Stimulated activated CD8-positive, alpha-beta memory T cell treated with anti-CD3 and anti-CD28 coated beads, Interleukin-7, amount 100 ng/mL, for 1 hour (primary cell): ENCODE results near the gene FAHD2A.
"Not testable (repeated sequence)": the region's sequence is repeated elsewhere in the genome, so short reads cannot be mapped to it uniquely, and the experiment has no call there.

Experiments used
- DNase-seq, 2 donors: peaks; one replicate each; pipeline ENCODE4 v3.0.0-alpha.2; 2020; ENCODE audit warnings: low read depth in 2 of 2

The FAHD2A gene, protein sequence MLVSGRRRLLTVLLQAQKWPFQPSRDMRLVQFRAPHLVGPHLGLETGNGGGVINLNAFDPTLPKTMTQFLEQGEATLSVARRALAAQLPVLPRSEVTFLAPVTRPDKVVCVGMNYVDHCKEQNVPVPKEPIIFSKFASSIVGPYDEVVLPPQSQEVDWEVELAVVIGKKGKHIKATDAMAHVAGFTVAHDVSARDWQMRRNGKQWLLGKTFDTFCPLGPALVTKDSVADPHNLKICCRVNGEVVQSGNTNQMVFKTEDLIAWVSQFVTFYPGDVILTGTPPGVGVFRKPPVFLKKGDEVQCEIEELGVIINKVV

DNA sequence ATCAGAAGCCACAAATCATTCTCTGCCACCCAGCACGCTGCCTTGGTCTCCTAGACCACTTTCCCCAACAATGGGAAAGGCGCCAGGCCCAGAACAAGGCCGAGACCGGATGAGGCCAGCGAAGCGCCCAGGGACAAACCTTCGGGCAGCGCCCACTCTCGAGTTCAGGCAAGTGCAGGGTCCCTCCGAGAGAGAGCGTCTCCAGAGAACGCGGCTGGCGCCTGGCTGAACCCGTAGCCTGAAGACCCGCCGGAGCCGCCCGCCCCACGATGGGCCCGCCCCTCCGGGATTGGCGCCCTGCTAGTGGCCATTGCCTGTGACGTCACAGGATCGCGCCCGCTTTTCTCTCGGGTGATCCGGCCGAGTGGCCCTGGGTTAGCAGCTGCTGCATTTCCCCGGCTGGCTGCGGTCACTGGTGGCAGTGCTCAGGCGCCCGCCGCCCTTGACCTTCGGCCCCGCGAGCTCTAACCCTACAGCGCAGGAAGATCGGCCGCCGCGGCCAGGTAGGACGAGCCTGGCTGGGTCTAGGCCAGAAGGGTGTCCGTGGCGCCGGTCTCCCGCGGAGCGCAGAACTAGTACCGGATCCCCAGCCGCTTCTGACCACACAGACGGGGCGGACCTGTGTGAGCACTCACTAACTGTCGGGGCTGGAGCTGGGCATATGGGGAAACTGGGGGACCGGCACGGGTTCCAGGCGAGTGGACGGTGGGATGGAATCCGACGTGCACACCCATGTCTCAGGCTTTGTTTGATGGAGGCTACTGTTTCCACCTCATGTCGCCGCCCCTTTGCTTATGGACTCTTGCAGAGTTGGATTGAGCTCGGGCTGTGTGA, at the start of gene FAHD2A:
TSS of gene FAHD2A (plus strand) at position 339 of the 834 bp plus-strand sequence. CDS start 2,851 bp downstream, outside the sequence.
- DNase-seq = peak; percentile 85 to 92

DNA sequence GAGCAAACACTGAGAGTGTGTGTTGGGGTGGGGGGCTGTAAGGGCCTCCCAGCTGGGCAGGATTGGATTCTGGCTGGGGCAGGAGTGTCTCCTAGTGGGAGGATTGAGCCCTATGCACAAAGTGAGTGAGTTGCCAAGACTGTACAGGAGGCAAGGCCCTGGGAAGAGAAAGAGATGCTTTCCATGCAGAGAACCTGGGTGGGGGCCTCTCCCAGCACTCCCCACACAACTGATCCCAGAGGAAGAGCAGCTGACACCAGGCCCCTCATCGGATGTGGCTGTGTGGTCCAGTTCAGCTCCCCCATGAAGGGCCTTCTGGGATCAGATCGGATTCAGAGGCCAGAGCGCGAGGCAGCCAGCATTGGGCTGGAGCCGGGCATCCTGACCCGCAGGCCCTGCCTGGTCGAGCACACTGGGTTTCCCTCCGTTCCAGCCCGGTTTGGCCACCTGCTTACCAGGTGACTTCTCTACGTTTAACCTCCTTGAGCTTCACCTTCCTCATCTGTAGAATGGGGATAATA, 49.4 kb upstream of the FAHD2A start:
- DNase-seq = no peak

DNA sequence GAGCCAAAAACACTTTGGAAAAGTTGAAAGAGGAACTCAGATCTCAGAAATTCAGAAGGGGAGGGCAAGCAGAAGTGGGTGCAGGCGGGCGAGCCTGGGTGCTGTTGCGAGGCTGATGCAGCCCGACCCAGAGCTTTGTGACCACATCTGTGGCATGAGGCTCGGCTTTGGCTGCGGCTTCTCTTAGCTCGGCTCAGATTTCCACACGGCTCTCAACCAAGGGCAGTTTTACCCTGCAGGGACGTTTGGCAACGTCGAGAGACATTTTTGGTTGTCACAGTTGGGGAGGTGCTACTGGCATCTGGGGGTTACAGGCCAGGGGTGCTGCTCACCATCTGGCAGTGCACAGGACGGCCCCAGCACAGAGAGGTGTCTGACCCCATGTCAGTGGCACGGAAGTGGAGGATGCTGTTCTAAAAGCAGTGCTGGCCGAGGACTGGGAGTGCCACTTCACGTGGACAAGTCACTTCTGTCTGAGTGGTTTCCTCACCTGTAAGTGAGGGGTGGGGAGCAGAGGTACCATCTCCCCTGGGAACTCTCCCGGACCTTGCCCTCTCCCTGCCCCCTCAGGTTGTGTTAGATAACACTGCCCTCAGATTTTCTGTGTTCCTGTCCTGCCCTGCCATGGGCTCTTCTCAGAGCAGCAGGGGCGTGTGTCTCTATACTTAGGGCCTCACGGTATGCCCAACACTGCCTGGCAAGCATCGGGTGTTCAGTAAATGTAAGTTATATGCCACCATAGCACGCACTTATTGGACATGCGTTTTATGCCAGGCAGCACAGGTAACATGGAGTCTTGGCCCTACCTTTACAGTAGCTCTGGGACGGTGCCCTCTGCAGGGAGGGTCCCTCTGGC, 48.7 kb upstream of the FAHD2A start:
- no peak for DNase-seq

DNA sequence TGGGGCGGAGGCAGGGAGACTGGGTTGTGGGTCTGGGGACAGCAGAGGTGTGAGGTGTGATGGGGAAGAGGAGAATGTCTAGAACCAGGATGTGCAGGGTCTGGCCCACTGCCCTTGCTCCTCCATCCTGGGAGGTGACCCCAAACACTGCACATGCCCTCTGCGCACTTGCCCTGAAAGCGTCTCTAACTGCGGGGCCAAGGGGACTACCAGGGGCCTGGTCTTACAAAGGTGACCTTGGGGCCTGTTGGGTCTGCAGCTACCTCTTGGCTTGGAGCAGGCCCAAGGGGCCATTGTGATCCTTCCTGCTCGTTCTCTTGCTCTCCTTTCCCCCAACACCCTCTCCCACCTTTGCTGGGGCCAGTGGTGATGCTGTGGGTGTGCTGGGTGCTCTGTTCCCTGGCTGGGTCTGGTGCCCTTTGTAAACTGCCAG, 48.0 kb upstream of the FAHD2A start:
- no peak for DNase-seq

DNA sequence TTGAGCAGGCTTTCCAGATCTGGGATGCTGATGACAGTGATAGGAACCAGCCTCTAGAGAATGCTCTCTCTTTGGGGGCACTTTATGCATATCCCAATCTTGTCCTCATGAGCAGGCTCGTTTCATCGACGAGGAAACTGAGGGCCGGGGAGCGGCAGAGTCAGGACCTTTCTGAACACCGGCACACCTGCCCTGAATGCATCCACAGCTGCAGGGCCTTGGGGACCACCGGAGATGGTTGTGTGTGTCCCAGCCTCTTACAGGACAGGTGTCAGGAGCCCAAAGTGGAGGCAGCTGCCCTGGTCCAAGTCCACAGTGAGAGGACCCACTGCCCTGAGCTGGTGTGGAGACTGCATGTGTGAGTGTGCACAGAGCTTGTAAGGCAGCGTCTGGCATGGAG, 47.6 kb upstream of the FAHD2A start:
- DNase-seq = no peak

DNA sequence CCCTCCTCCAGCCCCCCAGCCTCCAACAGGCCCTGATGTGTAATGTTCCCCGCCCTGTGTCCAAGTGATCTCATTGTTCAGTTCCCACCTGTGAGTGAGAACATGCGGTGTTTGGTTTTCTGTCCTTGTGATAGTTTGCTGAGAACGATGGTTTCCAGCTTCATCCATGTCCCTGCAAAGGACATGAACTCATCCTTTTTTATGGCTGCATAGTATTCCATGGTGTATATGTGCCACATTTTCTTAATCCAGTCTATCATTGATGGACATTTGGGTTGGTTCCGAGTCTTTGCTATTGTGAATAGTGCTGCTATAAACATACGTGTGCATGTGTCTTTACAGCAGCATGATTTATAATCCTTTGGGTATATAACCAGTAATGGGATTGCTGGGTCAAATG, 47.0 kb upstream of the FAHD2A start:
- not testable (repeated sequence) for DNase-seq

DNA sequence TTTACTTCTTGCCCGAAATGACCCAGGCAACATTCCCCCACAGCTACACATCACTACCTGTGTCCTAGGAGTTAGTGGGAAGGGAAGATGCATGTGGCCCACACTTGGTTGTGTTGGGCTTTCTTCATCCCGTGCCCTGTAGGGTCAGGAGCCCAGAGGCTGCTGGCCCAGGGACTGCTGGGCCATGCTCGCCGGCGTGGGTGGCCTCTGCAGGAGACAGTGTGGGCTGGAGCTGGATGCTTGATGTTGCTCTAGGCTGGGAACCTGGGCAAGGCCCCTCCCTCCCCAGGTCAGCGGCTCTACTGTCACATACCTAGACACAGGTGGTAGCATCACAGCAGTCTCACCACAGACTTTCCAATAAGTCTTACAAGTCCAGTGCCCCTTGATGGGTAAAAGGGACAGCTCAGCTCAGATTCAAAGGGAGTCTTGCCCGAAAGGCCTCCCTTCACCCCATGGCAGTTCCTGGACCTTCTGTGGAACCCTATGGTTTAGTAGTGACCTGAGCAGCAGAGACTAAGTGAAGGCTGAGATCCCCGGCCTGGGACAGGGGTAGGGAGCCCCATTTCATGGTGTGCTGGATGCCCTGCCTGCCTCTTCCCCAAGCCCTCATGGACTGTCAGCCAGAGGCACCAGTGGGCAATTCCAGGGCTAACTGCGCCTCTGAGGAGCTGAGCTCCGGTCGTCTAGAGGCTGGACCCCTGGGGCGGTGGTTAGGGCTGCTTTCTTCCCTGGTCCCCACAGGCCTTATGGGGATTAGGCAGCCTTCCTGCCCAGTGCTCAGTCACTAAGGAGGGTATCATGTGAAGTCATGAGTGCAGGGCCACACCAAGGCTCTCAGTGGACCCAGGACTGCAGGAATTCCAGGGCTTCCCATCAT, 45.4 kb upstream of the FAHD2A start:
- no peak for DNase-seq

DNA sequence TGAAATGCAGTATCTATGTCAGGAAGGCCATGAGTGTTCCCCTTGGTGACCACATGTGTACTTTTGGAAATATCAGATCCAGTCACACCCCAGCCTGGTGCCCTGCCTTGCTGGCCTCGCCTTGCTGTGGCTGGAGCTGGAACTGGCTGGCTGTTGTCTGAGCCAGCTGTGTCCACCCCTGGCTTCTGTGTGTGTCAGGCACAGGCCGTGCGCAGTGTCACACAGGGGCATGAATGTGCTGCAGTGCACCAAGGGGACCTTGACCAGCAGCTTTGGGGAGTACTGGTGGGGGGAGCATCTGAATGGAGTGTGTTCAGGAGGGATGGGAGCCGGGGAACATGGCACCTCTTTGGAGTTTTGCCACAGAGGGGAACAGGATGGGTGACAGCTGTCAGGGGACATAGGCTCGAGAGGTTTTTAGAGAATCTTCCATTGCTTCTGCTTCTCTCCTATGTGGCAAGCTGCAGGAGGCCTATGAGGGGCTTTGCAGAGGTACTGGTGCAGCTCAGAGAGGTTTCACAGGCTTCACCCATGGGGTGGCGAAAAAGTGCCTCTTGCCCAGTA, 44.7 kb upstream of the FAHD2A start:
- DNase-seq = no peak

DNA sequence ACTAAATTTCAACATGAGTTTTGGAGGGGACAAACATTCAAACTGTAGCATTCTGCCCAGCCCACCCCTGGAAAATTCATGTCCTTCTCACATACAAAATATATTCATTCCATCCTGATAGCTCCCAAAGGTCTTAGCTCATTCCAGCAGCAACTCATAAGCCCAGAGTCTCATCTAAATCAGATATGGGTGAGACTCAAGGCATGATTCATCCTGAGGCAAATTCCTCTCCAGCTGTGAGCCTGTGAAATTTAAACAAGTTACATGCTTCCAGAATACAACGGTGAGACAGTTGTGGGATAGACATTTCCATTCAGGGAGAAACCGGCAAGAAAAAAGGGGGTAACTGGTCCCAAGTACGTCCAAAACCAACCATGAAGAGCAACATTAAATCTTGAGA, 43.5 kb upstream of the FAHD2A start:
- DNase-seq = no peak

DNA sequence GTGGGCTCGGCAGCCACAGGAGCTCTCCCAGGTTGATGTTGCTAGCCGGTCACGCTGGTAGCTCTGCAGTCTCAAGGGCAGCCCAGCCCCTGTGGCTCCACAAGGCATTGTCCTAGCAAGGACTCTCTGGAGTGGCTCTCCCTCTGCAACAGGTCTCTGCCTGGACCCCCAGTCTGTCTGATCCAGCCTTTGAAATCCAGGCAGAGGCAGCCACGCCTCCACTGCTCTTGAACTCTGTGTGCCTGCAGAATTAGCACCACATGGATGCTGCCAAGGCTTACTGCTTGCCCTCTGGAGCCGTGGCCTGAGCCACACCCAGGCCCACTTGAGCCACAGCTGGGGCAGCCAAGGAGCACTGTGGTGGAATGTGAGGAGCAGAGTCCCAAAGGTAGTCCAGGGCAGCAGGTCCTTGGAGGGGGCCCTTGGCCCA, 43.0 kb upstream of the FAHD2A start:
- no peak for DNase-seq

DNA sequence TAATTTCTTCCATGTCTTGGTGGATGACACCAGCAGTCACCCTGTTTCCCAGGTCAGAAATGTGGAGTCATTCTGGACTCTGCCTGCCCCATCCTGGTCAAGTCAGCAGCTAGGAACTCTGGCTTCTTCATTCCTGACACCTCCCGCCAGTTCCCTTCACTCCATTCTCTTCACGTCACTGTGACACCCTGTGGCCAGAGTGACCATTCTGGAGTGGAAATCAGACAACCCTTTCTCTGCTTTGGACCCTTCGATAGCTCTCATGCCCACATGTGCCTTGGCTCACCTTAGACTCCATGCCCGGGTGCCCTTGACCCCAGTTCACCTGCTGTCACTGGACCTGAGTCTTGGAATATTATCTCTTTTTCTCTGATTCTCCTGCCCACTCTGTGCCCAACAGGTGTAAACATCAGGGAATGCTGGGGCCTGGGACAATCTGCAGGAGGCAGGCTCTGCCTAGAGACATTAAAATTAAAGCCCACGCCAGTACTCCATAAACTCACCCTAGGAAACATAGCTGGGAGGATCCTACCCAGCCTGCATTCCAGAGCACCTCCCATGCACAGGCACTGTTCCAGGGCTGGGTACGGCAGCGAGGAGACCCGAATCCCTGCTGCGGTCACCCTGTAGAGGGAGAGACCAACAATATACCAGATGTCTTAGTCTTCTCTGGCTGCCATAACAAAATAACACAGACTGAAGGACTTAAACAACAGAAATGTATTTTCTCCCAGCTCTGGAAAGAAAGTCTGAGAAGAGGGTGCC, 41.1 kb upstream of the FAHD2A start:
- DNase-seq = no peak

DNA sequence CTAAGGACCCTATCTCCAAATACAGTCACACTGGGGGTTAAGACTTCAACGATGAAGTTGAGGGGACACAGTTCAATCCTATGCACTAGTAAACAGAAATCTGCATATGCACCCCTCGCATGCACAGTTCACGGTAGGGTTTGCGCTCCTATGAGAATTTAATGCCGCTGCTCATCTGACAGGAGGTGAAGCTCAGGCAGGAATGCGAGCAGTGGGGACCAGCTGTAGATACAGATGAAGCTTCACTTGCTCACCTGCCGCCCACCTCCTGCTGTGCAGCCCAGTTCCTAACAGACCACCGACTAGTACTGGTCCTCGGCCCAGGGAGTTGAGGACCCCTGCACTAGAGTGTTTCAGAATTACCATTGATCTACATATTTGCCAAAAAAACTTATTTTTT, 40.0 kb upstream of the FAHD2A start:
- no peak for DNase-seq

DNA sequence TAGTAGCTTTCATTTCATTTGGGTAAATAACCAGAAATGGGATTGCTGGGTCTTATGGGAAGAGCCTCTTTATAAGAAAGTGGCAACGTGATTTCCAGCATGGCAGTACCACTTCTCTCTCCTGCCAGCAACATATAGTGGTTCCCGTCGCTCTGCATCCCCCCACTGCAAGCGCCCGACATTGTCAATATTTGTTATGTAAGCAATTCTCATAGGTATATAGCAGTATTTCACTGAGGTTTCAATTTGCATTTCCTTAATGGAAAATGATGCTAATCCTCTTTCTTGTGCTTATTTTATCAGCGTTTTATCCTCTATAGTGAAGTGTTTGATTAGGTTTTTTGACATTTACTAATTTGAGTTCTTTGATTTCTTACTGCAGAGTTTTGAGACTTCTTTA, 36.0 kb upstream of the FAHD2A start:
- no peak for DNase-seq

DNA sequence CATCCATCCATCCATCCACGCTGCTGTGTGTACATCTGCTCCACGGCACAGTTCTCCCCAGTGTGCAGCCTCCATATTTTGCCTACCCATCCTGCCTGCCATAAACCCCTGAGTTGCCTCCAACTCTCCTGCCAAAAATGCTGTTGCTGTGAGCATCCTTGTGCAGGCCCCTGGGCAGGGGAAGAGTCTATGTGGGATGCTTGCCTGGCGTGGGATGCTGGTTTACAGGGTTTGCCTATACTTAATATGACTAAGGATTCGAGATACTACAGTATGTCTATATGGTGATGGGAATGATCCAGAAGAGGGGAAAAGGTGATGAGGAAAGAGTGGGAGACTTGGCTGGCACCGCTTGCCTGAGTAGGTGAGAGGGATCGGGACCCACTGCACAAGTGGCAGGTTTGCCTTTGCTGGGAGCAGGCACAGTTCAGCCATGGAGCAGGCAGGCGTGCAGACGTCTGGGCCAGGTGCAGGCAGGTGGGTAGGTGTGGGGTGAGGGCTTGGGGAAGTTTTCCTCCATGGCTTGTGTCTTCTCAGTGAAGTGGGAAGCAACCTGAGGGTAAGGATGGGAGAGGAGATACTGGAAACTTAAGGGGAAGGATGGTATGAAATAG, 30.2 kb upstream of the FAHD2A start:
- no peak for DNase-seq

DNA sequence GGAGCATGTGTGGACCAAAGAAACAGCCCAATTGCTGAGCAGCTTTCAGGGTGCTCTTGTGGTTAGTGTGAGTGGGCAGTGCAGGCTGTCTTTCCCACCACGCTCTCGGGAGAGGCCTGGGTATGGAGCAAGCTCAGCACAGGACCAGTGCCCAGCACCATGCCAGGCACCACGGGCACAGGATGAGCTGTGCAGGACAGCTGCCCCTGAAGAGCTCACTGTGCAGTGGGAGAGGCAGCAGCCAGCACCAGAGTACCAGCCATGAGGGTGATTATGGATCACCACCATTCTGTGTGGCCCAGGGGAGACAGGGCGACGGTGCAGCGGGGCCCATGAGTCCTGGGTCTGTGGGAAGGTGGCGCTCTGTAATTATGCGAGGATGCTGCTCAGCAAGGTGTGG, 29.7 kb upstream of the FAHD2A start:
- DNase-seq = no peak

DNA sequence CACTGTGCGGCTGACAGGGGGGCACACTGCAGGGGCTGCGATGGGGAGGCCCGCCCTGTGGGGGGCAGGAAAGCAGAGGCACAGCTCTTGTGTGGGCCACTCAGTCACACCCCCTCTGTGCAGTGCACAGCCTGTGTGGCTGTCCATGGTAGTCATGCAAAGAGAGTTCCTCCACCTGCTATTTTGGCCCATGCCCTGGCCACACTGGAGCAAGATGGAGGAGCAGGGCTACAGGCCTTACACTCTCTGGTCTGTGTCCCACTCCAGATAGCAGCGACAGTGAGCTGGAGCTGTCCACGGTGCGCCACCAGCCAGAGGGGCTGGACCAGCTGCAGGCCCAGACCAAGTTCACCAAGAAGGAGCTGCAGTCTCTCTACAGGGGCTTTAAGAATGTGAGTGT, 28.5 kb upstream of the FAHD2A start:
- DNase-seq = no peak

DNA sequence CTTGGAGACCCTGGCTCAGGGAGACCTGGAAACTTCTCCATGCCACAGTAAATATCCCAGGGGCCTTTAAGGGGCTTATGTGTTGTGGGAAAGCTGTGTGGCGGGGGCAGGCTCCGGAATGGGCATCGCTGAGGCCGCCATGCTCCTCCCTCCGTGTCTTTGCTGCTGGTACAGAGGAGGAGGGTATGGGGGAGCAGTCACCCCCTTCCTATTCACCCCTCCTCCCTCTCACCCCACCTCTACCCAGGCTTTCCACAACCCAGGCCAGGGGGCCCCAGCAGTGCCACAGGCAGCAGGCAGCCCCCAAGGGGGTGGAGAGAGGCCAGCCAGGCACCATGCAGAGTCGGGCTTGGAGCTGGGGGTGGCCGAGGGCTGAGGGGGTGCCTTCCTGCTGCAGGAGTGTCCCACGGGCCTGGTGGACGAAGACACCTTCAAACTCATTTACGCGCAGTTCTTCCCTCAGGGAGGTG, 28.0 kb upstream of the FAHD2A start:
- DNase-seq = no peak

DNA sequence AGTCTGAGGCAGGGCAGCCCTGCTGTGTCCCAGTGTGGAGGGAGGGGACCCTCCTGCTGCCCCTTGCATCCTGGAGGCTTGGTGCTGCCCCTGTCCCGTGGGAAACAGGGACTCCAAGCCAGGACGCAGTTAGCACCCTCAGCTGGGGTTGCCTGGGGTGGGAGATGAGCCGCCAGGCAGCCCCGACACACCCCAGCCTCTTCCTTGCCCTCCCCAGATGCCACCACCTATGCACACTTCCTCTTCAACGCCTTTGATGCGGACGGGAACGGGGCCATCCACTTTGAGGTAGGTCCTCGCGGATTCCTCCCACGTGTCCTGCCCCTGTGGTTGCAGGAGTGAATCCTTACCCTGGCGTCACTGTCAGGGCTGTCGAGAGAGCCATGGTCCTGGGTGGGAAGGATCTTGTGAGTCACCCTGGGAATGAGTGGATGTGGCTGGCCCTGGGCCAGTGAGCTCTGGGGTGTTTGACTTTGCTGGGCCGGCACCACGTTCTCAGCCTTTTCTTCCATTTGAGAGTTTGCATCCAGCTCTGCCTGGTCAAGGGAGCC, 27.5 kb upstream of the FAHD2A start:
- DNase-seq = no peak
